ENCODE data around the gene GOLGA8T.
A peak's percentile ranks its signal among the peaks of the same experiment; 100 is the strongest.
"Not testable (repeated sequence)": the region's sequence is repeated elsewhere in the genome, so short reads cannot be mapped to it uniquely, and the experiment has no call there.

GOLGA8T gene

GRCh38 chr15:30134751-30135150, at the start of gene GOLGA8T:
Gene GOLGA8T (plus strand): TSS chr15:30135051. CDS start chr15:30135149, 98 bp downstream.
- not testable (repeated sequence) for DNase-seq

GRCh38 chr15:30097827-30098226, 37.0 kb upstream of the GOLGA8T start:
- DNase-seq = not testable (repeated sequence)

- not testable (repeated sequence) for DNase-seq
These were observed 32.0 kb upstream of the GOLGA8T start for GRCh38 chr15:30102890-30103289.

DNA sequence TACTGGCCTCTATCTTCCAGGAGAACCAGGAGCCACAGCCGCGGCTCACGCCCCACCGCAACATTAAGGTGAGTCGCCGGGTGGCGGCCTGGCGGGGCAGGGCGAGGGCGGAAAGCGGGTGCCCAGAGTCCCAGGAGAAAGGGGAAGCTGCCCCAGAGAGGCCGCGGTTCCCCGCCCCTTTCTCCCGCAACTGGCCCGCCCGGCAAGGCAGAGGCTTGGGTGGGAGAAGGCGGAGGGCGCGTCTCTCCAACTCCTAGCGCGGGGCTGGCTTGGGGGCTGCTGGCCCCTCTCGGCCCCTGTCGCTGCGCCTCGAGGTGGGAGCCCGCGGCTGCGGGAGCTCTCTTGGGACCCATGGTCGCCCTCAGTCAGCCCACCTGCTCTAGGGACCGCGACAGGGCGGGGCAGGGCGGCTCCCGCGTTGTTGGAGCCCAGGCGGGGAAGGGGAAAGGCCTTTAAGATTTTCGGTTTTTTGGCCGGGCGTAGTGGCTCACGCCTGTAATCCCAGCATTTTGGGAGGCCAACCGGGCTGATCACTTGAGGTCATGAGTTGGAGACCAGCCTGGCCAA, 30.8 kb upstream of the GOLGA8T start:
- not testable (repeated sequence) for DNase-seq

GRCh38 chr15:30110591-30110990, 24.3 kb upstream of the GOLGA8T start:
- DNase-seq = not testable (repeated sequence)

DNA sequence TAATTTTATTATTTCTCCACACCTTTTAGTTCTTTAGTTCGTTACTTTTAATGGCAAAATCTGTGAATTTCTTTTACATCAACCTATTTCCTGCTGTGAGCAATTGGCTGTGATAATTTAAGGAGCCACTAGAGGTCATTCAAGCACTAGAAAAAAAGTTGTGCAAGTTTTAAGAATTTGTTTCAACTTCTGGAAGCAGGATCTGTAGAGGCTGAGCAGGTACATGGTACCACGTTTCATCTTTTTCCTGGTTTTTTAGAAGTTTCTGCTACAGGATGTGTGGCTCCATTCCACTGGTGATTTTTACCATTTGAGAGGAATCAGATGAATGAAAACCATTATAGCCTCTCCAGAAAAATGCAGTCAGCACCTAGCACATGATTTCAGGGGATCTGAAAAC, 4.8 kb upstream of the GOLGA8T start:
- not testable (repeated sequence) for DNase-seq

DNA sequence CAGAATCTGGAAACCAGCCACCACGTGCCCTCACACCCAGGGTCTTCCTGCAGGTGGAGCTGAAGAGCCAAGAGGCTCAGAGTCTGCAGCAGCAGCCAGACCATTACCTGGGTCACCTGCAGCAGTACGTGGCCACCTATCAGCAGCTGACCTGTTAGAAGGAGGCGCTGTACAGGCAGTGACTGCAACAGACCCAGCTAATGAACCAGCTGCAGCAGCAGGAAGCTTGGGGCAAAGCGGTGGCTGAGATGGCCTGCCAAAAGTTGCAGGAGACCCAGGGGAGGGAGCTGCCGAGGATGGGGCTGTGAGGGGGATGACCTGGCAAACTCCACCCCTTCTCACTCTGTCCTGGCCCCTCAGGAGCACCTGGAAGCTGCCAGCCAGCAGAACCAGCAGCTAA, 8.4 kb downstream of the GOLGA8T start:
- not testable (repeated sequence) for DNase-seq

DNA sequence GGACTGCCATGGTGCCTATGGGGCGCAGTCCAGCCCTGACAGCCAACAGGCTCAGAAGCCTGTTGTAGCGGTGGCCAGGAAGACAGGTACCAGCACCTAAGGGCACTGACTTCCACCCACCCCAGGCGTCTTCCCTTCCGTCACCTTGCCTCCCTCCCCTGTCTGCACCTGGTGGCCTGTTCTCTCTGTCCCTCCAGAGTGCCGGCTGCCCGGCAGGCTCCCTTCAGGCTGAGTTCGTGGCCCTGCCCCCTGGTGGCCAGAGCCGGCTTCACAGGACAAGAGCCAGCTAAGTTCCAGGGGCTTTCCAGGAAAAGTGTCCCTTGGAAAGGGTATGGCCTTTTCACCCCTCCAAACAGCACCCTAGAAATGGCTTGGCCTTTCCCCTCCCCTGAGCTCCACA, 15.0 kb downstream of the GOLGA8T start:
- DNase-seq = not testable (repeated sequence)

DNA sequence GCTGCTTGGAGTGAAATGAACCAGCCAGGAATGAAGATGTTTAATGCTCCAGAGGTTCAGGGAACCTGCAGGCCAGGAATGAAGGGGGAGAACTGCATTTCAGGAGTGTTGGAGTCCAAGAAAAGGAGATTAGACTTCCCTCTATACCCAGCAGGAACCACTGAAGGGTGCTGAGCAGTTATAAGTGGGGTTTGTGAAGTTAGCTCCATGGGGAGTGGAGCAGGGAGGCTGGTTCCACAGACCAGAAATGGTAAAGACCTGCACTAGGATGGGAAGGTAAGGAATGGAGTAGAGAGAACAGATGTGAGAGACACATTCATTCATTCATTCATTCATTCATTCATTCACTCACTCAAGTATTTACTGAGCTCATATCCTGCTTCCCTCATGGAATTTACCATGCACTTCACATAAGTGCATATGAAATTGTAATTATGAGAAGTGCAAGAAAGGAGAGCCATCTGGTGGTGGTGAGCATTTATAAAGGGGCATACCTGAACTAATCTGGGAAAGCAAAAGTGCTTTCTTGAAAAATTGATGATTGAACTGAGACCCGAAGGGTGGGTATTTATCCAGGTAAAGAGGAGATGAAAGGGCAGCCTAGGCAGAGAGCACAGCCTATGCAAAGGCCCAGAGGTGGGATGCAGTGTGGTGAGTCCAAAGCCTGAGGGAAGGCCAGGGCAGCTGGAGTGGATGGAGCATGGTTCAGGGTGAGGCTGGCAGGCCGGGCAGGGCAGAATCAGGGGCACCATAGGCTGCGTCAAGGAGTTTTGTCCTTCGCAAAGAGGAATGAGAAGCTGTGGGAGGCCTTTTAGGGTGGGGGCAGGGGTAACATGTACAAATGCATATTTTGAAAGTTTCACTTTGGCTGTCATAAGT, 27.9 kb downstream of the GOLGA8T start:
- not testable (repeated sequence) for DNase-seq

GRCh38 chr15:30163759-30164158, 28.9 kb downstream of the GOLGA8T start:
- not testable (repeated sequence) for DNase-seq

GRCh38 chr15:30164257-30164656, 29.4 kb downstream of the GOLGA8T start:
- DNase-seq = not testable (repeated sequence)

- not testable (repeated sequence) for DNase-seq
These were observed 32.6 kb downstream of the GOLGA8T start for GRCh38 chr15:30167403-30167802.

DNA sequence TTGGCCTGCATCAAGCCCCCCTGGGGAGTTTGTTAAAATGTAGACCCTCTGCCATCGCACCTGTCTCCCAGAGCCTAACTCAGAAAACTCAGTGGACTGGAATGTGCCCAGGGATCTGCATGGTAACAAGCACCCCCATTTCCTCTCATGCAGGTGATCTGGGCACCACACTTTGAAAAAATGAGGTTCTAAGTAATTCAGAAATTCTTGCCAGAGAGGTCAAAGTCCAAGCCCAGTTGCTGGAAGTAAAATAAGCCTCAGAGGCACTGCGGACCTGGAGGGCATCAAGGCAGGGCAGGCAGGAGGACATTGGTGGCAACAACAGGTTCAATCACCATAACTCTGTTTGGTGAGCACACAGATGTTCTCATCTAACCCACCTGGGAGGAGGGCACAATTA, 33.0 kb downstream of the GOLGA8T start:
- not testable (repeated sequence) for DNase-seq

DNA sequence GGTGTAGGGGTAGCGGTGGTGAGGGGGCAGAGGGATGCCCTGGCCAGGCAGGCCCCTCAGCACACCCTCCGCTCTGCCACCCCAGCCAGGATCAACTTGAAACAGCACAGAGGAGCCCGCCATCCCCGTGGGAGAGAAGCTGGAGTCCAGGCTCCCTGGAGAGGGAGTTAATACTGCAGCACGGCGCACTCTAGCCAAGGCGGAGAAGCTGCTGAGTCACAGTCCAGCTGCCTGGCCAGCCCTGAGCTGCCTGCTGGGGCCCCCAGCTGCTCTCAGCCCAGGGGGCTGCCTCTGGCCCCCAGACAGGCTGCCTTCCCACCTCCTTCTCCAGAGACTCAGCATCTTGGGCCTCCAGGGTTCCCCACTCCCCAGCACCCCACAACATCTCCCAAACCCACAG, 36.6 kb downstream of the GOLGA8T start:
- DNase-seq = not testable (repeated sequence)

DNA sequence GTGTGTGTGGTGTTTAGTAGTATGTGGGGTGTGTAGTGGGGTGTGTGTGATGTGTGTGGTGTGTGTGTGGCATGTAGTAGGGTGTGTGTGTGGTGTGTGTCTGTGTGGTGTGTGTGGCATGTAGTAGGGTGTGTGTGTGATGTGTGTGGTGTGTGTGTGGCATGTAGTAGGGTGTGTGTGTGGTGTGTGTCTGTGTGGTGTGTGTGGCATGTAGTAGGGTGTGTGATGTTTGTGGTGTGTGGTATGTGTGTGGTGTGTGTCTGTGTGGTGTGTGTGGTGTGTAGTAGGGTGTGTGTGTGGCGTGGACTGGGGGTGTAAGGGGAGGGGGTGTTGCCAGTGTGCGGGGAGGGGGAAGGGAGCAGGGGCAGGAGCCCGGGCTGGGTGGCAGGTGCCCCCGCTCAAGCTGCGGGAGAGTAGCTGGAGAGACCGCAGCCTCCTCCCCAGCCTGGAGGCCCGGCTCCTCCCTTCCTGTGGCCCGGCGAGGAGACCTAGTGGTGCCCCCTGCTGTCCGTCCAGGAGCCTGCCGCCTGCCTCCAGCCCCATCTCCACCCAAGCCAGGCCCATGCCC, 38.3 kb downstream of the GOLGA8T start:
- DNase-seq = peak; percentile 12

GRCh38 chr15:30175291-30175690, 40.4 kb downstream of the GOLGA8T start:
- DNase-seq = not testable (repeated sequence)

GRCh38 chr15:30176613-30177012, 41.8 kb downstream of the GOLGA8T start:
- DNase-seq = not testable (repeated sequence)

DNA sequence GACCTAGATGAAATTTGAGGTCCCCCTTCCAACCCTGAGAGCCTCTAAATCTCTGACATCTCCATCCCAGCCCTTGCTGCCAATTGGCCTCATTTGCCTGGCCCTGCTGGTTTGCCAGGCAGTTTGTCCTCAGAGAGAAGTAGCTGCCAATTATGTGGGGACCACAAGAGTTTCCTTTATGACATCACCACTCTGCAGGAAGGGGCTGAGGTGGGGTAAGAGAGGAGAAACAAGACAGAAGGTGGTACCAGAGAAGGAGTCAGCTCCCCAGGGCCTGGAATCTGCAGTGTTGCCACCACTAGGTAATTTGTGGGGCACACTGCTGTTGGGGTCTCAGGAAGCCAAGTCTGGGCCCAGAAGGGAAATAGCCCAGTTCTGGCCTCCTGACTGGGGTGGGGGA, 45.0 kb downstream of the GOLGA8T start:
- not testable (repeated sequence) for DNase-seq

DNA sequence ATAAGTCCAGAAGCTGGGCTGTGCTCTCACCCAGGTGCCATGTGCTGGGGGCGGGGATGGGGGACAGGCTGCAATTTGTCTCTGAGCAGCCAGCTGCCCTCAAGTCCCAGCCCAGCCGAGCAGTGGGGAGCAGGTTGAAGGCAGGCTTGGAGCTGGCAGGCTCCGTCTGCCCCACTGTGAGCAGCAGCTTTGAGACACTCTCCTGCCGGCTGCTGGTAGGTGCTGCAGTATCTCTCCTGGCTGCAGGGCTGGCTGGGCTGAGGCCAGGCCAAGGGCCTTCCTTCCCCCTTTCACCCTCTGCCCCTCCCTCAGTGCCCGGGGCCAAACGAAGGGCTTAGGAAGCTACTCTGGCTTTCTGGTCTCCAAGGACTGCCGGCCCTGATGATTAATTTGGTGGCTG, 50.6 kb downstream of the GOLGA8T start:
- not testable (repeated sequence) for DNase-seq

DNA sequence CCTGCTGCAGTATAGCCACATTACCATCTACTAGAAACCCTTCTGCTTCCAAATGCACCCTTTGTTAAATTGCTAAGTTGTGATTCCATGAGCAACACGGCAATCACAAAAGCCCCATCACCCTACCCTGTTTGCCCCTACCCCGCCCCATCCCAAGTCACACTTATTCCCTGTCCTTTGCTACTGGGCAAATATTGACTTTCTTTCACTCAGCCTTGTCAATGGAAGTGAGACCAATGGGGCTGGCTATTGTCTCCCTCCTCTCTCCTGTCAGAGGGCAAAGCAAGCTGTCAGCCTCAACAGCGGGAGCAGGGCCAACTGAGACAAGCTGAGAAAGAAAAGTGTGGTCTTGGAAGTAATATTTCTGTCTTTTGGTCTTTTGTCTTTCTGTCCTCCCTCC, 52.6 kb downstream of the GOLGA8T start:
- not testable (repeated sequence) for DNase-seq

- DNase-seq = not testable (repeated sequence)
These were observed 54.9 kb downstream of the GOLGA8T start for GRCh38 chr15:30189754-30190153.

- not testable (repeated sequence) for DNase-seq
These were observed 56.3 kb downstream of the GOLGA8T start for GRCh38 chr15:30191143-30191542.

DNA sequence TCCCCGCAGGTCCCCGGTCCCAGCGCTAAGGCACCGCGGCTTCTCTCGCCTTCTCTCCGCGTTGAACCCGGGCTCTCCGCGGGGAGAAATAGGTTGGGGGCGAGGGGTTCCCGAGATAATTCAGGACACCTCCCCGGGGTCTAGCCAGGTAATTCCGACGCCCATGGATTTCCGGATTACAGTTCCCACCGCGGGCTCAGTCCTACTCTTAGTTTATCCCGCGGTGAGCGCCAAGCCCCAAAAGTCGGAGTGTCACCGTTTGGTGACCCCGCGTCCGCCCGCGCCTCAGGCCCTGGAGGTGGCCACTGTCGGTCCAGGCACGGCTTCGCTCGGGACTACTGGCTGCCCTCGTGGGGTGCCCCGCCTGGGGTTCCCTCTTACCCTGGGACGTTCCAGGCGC, 56.8 kb downstream of the GOLGA8T start:
- DNase-seq = not testable (repeated sequence)
